ENCODE results near the gene S100A3.

The S100A3 gene

GRCh38 chr1:153547560-153548551, 1.2 kb downstream of the S100A3 start:
- no peak for DNase-seq

GRCh38 chr1:153546796-153547559, 2.1 kb downstream of the S100A3 start:
- DNase-seq: peak; percentile 34

- DNase-seq: no peak
Observed at GRCh38 chr1:153546371-153546770, 2.7 kb downstream of the S100A3 start.

GRCh38 chr1:153545067-153546055, 3.7 kb downstream of the S100A3 start, which contains the start of gene S100A4:
Gene S100A4 (minus strand): TSS chr1:153545806. CDS start chr1:153544794, 1,012 bp downstream.
- peak; percentile 96 for DNase-seq

- DNase-seq: no peak
Observed at GRCh38 chr1:153544453-153545066, 4.5 kb downstream of the S100A3 start.

GRCh38 chr1:153543736-153544135, 5.3 kb downstream of the S100A3 start:
- DNase-seq: no peak

GRCh38 chr1:153542956-153543711, 5.9 kb downstream of the S100A3 start:
- DNase-seq: no peak

- no peak for DNase-seq
Observed at GRCh38 chr1:153541641-153542590, 7.1 kb downstream of the S100A3 start.

GRCh38 chr1:153540394-153541361, 8.4 kb downstream of the S100A3 start, which contains the start of gene S100A5:
Gene S100A5 (minus strand): TSS chr1:153540934. CDS start chr1:153540191, 743 bp downstream.
- DNase-seq: peak; percentile 50

GRCh38 chr1:153539395-153540093, 9.5 kb downstream of the S100A3 start:
- no peak for DNase-seq

GRCh38 chr1:153538315-153538821, 10.7 kb downstream of the S100A3 start:
- peak; percentile 38 for DNase-seq

- DNase-seq: no peak
Observed at GRCh38 chr1:153537376-153537730, 11.7 kb downstream of the S100A3 start.

GRCh38 chr1:153536671-153537375, 12.2 kb downstream of the S100A3 start:
- DNase-seq: no peak

- DNase-seq: peak; percentile 93
Observed at GRCh38 chr1:153536012-153536670, 12.9 kb downstream of the S100A3 start.

GRCh38 chr1:153535242-153536011, 13.6 kb downstream of the S100A3 start, which contains the start of gene S100A6:
Gene S100A6 (minus strand): TSS chr1:153535991. CDS start chr1:153535339, 652 bp downstream.
- DNase-seq: peak; percentile 51
